ENCODE results near the gene VCX2.
"Not testable (repeated sequence)": the region's sequence is repeated elsewhere in the genome, so short reads cannot be mapped to it uniquely, and the experiment has no call there.

Gene VCX2

DNA sequence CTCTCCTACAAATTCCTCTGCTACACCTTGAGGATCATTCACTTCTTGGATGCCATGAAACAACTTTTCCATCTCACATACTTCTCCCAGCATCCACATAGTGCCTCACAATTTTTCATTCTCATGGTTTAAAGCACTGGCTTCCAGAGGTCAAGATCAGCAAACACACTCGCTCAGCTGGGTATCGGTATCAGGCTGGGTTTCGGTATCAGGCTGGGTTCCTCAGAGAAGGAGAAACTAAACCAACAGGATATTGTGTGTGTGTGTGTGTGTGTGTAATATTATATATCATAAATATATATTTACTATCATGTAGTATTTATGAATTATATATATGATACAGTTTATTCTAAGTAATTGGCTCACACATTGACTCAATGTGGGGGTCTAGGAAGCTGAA is at the start of gene VCX2:
Gene VCX2, minus strand, starts transcription at position 99 of the 400 bp plus-strand sequence. CDS start 624 bp downstream, outside the sequence.
- not testable (repeated sequence) for DNase-seq (ENCODE audit: low read depth in 2 of 2)

DNA sequence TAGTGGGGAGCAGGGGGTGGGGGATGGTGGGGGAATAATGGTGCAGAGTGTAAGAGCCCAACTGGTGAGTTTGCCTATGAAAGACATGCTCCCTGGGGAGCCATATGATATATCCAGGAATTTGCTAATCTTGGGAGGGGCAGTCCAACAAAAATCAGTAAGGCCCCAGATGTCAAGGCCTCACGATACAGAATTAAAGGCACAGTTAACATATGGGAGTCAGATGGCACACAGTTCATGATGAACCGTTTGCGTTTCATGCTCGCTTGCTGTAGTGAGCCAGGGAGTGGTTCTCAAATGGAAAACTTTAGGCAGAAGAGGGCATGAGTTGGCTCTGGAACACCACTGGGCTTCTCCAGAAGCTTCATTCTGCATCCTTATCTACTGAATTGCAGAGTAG is 33.9 kb upstream of the VCX2 start:
- no peak for DNase-seq (ENCODE audit: low read depth in 2 of 2)

DNA sequence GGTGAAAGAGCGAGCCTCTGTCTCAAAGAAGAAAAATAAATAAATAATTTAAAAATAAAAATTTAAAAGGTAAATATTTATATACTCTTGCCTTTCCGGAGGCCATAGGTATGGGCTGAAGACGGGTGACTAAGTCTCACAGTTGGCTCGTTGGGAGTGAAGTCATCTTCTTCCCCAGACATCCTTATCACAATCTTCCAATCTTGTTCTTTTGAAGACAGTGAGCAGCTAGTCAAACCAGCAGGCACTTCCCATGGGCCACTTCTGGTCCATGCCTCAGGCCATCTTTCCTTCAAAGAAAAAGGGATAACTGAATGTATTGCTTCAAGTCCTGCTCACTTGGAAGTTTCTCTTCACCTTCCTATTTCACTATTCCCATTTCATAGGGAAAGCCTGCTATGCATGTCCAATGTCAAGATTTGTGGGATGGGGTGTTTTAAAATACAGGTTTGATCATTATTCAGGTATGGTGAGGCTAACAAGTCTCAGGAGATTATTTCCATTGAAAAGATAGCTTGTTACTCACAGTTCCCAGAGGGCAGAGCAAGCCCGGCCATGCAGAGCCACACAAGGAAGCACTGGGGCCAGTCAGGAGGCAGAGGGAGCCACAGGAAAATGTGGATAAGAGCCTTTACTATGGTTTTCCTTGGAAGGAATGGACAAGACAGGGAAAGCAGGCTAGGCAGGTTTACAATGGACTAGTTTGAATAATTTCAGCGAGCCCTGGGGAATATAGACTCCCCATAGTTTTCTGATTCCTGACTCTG is 33.3 kb upstream of the VCX2 start:
- DNase-seq (ENCODE audit: low read depth in 2 of 2): no peak

DNA sequence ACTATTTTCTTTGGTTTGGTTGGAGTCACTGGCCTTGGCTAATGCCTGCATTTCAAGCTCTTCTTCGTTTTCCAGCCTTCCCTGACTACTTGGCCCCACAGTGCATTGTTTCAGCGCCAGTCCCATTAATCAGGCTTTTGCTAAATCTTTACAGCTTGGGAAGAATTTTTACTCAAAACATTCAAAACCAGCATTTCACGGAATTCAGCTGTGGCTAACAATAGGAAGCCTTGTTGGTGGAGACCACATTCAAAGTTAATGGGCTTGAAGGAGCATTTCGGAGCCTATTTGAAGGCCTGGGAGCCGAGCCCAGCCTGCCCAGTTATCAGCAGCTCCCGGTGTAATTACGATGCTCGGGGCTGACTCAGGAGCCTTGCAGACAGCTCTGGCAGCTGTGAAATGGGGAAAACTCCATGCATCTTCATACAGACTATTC is 30.8 kb upstream of the VCX2 start:
- no peak for DNase-seq (ENCODE audit: low read depth in 2 of 2)

DNA sequence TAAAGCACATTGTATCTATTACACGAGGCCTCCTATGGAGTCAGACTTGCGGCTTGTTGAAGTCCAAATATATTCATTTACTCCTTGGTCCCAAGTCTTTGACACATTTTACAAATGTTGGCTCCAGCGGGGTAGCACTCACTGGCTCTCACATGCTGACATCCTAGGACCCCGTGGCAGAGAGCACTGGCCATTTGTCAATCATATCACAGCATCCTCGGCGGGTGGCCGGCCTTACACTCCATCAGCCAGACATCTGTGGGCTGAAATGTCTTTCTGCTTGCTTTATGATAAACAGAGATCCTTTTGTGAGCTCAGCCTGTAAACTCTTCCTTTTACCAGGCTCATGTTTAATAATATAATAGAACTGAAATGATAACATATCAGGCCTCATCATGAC is 25.7 kb upstream of the VCX2 start:
- no peak for DNase-seq (ENCODE audit: low read depth in 2 of 2)

DNA sequence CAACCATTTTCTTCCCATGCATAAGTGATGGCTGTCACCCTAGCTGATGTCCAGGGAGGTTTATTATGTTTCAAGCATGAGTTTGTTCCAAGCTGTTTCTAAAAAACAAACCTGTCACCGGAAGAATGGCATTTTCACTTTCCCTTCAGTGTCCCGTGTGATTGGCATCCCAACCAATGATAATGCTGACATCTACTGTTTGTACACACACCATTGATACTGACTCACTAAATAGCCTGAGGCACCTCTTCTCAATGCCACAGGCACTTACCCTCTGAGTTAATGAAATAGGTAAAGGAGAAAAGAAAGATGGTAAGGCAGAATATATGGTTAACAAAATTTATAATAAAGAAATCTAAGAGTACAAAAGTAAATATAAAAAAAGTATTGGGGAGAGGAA is 23.1 kb upstream of the VCX2 start:
- DNase-seq (ENCODE audit: low read depth in 2 of 2): no peak

DNA sequence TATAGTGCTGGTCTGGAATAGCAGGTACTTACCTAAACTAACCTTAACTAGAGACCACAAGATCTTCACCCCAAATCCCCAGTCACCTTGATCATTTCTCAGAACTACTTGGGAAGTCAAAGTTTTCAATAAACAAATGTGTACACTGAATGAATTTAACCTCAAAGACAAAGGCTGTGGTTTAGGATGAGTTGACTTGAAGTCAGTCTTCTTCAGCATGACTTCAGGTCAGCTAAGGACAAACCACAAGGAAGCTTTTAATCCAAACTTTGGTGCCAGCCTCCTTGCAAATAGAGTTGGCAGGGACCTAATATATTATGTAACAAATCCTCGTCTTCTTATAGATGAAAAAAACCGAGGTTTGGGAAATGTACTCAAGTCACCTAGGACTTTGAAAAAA is 21.2 kb upstream of the VCX2 start:
- DNase-seq (ENCODE audit: low read depth in 2 of 2): no peak

DNA sequence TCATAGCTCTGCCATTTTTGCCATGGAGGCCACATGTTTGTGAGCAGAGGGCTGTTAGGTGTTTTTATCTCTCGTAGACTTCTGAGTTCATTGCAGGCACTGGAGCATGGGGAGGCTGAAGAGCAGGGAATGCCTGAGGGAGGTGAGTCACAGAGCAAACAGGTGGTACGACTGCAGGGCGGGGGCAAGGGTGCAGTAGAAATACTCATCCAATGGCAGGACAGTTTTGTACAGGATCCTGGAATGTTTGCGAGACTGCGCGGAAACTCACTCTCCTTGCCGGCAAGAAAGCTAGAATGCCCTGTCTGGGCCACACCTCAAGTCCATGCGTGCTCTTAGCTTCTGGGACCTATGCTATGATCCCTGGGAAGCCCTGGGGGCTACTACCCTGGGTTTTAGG is 20.0 kb upstream of the VCX2 start:
- DNase-seq (ENCODE audit: low read depth in 2 of 2): no peak

DNA sequence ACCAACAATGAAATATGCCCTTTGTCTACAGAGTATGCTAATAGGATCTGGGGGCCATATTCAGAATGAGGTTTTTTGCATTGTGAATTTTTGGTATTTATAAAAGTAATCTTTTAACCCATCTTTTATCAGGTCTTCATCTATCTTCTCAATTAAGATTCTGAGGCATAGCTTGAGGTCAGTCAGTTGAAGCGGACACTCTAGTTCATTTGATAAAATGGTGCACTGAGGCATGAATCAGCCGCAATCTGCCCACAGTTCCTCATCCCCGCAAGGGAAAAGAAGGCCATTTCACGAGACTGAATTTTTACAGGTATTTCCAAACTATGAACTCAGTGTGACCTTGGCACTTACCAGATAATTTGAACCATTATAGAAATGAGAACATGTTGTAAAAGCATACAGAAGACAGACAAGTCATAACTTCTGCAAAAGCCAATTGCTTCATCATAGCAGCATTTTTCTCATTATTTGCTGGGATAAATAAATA is 19.3 kb upstream of the VCX2 start:
- no peak for DNase-seq (ENCODE audit: low read depth in 2 of 2)

DNA sequence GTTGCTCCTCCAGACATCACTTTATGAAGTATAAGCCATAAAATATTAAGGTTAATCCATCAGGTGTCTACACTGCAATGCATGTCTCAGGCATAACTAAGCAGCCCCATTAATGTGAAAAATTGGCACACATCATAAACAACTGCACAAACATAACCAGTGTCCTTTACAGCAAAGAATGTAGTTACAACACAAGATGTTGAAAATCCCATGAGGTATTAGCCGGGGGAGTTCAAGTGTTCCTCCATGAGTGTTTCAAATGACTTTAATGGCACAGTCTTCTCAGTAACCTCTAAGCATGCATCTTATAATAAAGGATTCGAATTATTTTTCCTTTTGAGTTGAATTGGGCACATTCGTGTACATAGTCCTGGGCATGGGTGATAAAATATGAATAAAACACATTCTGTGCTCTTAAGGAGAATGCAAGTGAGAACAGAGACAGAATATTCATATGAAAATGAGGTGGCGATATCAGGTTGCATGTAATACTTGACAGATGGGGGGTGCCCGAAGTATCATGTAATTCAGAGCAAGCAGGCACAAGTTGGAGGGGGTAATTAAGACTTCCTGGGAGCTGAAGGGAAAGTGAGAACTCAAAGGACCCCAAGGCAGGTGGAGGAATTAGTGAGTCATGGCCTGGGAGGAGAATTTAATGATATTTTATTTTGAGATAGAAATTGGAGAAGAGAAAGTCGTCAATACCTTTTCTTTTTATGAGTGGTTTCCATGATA is 18.2 kb upstream of the VCX2 start:
- no peak for DNase-seq (ENCODE audit: low read depth in 2 of 2)

DNA sequence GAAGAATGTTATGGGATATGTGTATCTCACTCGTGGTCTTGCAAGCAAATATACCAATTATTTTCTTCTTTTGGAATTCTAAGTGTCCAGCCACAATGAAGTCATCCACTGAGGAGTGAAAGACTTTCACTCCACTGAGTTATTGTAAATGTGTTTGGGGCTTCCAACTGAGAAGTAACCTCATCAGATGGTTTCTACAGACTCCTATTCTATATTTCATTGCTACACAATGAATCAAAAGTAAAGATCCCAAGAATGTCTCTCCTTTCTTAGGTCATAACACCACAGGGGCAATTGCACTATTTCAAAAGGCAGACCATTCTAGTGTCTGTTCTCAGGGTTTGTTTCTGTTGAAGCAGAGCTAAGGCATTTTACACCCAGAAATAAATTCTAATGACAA is 12.3 kb upstream of the VCX2 start:
- no peak for DNase-seq (ENCODE audit: low read depth in 2 of 2)

DNA sequence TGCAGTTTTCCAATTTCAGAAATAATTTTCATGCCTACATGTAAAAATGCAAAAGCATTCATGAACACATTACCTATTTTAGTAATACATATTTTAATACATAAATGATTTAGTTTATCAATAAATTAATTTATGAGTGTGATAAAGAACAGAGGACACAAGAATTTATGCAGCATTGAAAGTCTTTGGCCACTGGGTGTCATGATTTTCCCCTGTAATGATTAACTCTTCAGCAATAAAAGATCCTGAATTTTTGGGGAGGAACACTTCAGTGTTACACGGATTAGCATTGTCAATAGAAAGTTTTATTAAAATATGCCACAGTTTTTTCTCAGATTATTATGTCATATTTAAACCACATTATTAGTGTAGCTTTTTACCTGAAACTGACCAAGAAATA is 8.6 kb upstream of the VCX2 start:
- DNase-seq (ENCODE audit: low read depth in 2 of 2): no peak

DNA sequence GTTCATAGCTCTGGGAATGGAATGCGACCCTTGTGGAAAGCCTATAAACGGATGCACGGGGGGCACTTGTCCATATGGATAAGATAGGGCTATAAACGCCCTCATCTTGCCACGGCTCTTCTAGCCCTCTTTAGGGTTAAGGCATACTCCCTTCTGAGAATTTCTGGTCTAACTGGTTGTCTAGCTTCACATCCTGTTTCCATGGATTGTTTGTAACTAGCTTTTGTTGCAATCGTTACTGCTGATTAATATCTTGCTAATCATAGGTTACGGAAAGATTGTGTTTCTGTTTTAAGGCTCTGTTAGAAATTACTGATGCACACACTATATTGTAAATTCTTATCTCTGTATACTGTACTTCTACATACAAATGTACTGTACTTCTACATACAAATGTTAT is 17.1 kb downstream of the VCX2 start:
- not testable (repeated sequence) for DNase-seq (ENCODE audit: low read depth in 2 of 2)

DNA sequence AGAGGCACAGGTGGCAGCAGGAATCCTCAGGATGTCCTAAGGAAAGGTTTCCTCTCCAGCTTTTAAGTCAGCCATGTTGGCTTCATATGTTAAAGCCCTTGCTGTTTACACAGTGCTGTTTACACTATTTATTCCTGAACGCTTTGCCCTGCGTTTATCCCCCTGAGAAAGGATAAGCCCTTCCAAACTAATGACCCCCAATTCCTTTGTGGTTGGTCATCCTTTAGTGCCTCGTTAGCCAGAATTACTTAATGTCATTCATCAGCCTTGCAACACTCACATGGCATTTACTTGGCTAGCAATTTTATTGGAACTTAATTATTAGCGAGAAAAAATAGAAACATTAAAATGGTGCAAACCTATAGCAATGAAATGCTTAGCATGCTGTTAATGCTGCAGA is 23.8 kb downstream of the VCX2 start:
- no peak for DNase-seq (ENCODE audit: low read depth in 2 of 2)

DNA sequence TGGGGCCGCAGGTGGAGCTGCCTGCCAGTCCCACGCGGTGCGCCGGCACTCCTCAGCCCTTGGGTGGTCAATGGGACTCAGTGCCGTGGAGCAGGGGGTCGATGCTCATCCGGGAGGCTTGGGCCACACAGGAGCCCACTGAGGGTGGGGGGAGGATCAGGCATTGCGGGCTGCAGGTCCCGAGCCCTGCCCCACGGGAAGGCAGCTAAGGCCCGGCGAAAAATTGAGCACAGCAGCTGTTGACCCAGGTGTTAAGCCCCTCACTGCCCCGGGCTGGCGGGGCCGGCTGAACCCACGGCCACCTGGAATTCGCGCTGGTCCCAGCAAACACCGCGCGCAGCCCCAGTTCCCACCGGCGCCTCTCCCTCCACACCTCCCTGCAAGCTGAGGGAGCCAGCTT is 26.1 kb downstream of the VCX2 start:
- DNase-seq (ENCODE audit: low read depth in 2 of 2): no peak

DNA sequence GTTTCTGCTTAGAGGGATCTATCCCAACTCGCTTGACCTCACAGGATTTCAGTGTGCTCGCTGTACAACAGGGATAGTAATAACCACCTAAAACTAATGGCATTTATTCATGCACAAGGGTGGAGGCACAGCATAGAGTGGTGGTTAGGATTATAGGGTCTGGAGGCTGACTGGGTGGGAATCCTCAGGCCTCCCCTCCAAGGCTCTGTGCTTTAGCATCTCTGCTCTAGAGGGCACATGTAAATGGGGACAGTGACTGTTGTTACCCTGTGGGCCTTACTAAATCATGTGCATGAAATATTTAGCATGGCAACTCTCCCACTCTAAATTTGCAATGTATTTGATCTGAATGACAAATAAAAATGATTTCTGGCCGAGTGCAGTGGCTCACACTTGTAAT is 29.2 kb downstream of the VCX2 start:
- DNase-seq (ENCODE audit: low read depth in 2 of 2): no peak

DNA sequence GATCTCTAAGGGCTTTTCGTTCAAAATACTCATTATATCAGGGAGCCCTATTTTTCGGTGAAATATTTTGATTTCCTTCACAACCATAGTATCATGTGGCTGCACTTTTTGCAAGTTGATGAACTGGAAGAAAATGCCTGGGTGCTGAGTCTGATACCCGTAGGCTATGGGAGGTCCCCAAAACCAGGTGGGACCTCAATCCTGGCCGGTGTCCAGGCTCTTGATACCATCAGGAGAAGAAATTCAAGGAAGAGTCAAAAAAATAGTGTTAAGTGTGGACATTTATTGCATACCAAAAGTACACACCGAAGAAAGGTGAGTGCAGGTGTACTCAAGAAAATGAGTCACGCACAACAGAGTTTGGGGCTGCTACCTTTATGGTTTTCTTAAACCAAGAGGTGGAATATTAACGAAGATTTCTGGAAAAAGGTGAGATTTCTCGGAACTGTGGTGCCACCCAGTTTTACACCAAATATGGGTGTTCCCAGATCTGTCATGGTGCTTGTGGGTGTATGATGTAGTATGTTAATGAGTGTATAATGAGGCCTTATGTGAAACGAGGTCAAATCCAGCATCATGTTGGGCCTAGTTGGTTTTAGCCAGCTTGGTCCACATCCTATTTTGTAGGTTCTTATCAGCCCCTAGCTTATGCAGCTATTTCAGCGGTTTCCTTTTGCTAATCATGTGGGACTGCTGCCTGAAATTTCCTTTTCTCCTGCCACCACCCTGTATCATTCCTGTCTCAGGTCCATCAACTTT is 29.9 kb downstream of the VCX2 start:
- no peak for DNase-seq (ENCODE audit: low read depth in 2 of 2)

DNA sequence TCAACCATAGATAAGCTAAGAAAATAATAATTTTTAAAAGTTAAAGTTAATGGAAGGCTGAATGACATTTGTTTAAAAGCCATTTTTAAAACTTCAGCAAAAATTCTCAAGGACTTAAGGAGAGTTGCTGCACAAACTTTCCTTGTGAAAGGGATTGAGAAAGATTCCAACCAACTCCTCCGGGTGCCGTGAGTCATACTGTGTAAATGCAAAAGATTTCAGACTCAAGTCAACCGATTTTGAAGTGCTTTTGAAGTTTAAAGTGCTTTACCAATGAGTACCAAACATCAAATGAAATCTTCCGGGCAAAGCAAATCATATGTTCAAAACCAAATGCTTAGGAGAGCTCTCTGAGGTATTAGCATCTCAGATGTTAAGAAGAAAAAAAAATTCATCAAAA is 31.4 kb downstream of the VCX2 start:
- DNase-seq (ENCODE audit: low read depth in 2 of 2): no peak

DNA sequence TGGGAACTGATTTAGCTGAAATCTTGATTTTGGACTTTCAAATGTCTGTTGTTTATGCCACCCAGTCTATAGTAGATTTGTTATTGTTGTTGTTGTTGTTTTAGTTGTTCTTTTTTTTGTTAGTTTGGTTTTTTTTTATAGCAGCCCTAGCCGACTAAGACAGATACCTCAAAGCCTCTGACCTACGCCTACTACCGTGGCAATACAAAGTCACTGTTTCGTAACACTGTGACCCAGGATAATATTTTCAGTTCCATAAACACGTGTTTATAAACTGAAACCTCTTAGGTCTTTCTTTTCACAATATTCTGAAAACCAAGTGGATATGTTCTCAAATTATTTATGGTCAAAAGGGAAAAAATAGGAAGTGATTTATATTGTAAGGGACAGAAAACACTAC is 32.8 kb downstream of the VCX2 start:
- DNase-seq (ENCODE audit: low read depth in 2 of 2): no peak

DNA sequence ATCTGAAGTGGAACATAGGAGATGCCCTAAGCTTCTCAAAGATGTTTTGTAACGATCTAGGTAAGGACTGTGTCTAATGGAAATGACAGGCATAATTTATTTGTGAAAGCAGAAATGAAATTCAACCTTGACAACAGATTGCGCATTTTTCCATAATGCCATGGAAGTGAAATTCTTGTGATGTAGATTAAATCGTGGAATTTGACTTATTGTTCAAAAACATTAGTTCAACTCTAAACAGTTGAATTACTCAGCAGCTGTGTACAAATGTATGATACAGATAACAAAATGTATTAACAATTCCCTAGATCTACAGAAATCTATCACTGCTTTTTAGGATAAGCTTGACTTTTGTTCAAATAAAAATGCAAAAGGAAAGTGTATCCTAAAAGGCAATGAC is 44.4 kb downstream of the VCX2 start:
- DNase-seq (ENCODE audit: low read depth in 2 of 2): no peak

DNA sequence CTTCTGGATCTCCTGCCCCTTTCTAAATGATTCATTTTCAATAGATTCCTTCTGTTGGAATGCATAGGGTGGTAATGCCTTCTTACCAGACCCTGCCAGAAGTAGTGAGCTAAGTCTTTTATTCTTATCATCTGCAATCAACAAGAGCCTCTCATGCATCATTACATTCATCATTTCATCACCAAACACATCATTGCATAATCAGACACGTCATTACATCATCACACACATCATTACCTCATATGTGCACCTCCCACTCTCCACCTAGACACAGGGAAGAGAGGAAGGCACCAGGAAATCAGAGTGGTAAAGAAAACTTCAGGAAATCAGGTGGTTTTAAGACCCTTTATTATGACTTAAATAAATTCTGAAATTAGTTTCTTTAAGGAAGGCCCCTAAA is 45.0 kb downstream of the VCX2 start:
- no peak for DNase-seq (ENCODE audit: low read depth in 2 of 2)

DNA sequence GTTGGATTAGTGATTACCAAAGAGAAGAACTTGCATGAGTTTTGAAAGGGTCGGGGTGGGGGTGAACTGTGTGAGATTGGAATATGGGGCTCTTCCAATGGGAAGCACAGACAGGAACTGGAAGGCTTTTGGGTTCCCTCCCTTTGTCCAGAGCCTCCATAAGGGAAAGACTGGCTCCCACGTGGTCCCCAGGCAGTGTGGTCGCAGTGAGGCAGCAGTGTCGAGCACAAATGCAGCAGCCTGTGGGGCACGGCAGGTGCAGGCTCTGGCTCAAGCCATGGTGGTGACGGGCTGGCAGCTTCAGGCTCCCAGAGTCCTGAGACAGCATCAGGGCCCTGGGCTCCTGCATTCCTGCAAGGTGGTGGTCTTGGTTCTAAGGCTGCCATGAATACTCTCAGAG is 45.5 kb downstream of the VCX2 start:
- no peak for DNase-seq (ENCODE audit: low read depth in 2 of 2)

DNA sequence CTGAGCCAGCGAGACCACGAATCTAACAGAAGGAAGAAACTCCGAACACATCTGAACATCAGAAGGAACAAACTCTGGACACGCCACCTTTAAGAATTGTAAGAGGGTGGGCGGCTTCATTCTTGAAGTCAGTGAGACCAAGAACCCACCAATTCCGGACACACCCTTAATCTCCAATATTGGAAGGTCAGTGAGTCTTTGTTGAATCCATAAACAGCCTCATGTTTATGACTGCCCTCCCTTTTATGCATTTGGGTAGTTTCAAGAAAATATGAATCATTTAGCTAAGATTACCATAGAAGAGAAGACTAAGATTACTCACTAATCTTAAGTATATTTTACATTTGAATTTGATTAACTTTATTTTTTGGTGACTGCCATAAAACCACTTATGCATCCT is 48.5 kb downstream of the VCX2 start:
- DNase-seq (ENCODE audit: low read depth in 2 of 2): no peak
